GM10248 (cell line): Measurements from ENCODE around the gene LRSAM1.

ENCODE experiments used
- CTCF ChIA-PET: fragments of 300-600 bp; sonication (Branson Sonifier 250); formaldehyde crosslinking; extraction: SDS; loops from one replicate; lab custom pipeline; 2021; ENCODE audit warnings: antibody characterized with exemption; lab: Yijun Ruan, JAX
- POLR2A ChIA-PET: fragments of 350-650 bp; sonication (Branson Sonifier 250); formaldehyde crosslinking; extraction: SDS; loops from one replicate; lab custom pipeline; 2020; ENCODE audit warnings: antibody characterized with exemption; lab: Yijun Ruan, JAX
- DNase-seq: peaks from one replicate; pipeline ENCODE4 v3.0.0; 2012; ENCODE audit errors: extremely low spot score
- CTCF ChIP-seq: IDR thresholded peaks from 2 replicates; pipeline ENCODE4 v1.5.1; 2012; ENCODE audit warnings: mild to moderate bottlenecking, low read depth; ENCODE audit errors: extremely low read depth, missing control alignments, control extremely low read depth

Gene LRSAM1

DNA sequence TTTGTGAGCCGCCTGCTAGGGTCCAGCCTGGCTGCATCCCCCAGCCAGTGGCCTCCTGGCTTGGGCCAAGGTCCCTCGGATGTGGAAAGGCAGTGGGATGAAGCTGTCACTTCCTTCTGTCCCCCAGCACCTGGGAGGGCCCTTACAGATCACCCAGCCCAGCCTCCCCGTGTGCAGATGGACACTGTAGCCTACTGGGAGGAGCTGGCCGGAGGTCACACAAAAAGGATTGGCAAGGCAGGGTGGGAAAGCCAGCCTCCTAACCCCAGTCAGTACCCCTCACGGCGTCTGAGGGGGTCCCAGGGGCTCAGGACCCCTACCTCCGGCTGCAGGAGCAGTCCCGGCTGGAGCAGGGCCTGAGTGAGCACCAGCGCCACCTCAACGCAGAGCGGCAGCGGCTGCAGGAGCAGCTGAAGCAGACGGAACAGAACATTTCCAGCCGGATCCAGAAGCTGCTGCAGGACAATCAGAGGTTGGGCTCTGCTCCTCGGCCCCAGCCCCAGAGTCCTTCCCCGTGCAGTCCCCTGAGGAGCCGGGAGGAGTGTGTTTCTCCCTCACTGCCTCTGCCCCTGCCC lies 28.3 kb downstream of the LRSAM1 start:
- DNase-seq: no peak
- CTCF ChIA-PET: no interaction called here
- POLR2A ChIA-PET: interaction anchor here (0.6 to 2.3 kb wide), 3 partner anchors 8 to 29 kb away, joined by 4 to 8 read pairs (median 6); partner anchors contain the start of genes LRSAM1 and RPL12
- TF ChIP-seq CTCF: no peak

GRCh38 chr9:127482662-127483061 lies 31.4 kb downstream of the LRSAM1 start:
- DNase-seq: no peak
- TF ChIP-seq CTCF: no peak
- ChIA-PET CTCF (no interaction called here), POLR2A (no interaction called here)

DNA sequence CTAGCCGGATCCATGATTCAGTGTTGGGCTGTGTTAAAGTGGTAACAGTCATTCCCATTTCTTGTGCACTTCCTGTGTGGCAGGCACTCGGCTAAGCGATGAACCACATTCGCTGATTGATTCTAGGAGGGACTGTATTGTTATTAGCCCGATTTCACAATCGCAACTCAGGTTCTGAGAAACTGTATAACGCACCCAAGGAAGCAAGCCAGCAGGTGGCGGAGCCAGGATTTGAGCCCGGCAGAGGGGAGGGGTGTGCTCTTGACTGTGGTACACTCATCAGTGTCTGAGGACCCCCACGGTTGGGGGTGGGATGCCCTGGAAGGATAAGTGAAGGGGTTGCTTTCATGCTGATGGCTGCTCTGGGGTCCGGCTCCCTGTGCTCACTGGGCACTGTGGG lies 34.7 kb downstream of the LRSAM1 start:
- DNase-seq: no peak
- ChIA-PET CTCF (interaction anchor here (1.1 kb wide), 1 partner anchor 249 kb away, joined by 3 read pairs; the partner anchor contains the start of gene TOR2A), POLR2A (no interaction called here)
- TF ChIP-seq CTCF: no peak

- TF ChIP-seq CTCF: no peak
- POLR2A ChIA-PET: no interaction called here
- CTCF ChIA-PET: no interaction called here
- DNase-seq: no peak
Observed at GRCh38 chr9:127488946-127489345, 37.6 kb downstream of the LRSAM1 start.

DNA sequence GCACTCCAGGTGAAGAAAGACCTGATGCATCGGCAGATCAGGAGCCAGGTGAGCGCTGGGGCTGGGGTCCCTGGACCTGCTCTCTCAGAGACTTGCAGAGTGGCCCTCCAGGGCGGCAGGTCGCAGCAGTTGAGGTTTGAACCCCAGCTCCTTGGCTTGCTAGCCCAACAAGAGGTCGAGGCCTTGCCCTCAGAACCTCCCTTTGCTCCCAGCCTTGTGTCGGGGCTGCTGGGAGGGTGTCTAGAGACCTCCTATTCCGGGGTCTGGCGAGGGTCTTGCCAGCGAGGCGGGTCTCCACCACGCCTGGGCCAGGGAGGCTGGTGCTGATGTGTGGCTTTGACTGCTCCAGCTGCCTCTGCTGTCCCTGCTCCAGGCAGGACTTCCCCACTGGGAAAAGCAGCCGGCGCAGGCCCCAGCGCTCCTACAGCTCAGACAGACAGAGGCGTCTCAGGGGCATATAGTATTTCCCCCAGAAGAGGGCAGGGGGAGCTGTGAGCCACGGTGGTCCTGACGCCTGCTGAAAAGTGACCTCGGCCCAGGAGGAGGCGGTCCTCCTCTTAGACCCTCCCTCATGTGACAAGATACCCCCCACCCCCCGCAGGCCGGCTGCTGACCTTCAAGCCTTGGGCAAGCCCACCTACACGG lies 38.3 kb downstream of the LRSAM1 start:
- no peak for DNase-seq
- ChIA-PET CTCF (interaction anchor here (1.6 kb wide), 1 partner anchor 14 kb away, joined by 6 read pairs; no protein-coding TSS in a partner anchor), POLR2A (no interaction called here)
- TF ChIP-seq CTCF: no peak

- no peak for DNase-seq
- CTCF ChIA-PET: interaction anchor here (0.8 to 1.6 kb wide), 3 partner anchors 13 to 96 kb away, joined by 3 to 6 read pairs (median 4); no protein-coding TSS in a partner anchor
- POLR2A ChIA-PET: no interaction called here
- no peak for TF ChIP-seq CTCF
Observed at GRCh38 chr9:127490535-127491230, 39.4 kb downstream of the LRSAM1 start.
